PFSK-1 (cell line): ENCODE results near the gene C14orf119.

Source experiments
- FOXP2 ChIP-seq: optimal IDR thresholded peaks from 2 replicates; pipeline ENCODE3; 2011; ENCODE audit warnings: borderline replicate concordance, control low read depth, inconsistent platforms; ENCODE audit not compliant: insufficient read depth; ENCODE audit errors: extremely low read length, extremely low read depth
- POLR2AphosphoS5 ChIP-seq: IDR thresholded peaks from 2 replicates; pipeline ENCODE4 v1.6.1; 2012; ENCODE audit warnings: low read depth, mild to moderate bottlenecking, control low read depth, low read length, moderate library complexity
- SIN3A ChIP-seq: IDR thresholded peaks from 2 replicates; pipeline ENCODE4 v1.6.1; 2012; ENCODE audit warnings: mild to moderate bottlenecking, low read length, moderate library complexity, borderline replicate concordance; ENCODE audit not compliant: insufficient read depth
- TAF1 ChIP-seq: IDR thresholded peaks from 2 replicates; pipeline ENCODE4 v1.6.1; 2012; ENCODE audit warnings: low read length, control low read depth, borderline replicate concordance; ENCODE audit not compliant: insufficient read depth
- TF ChIP-seq, protein P1 (sequence below), 2 experiments: IDR thresholded peaks; 2 replicates each; pipeline versions ENCODE4 v1.6.1 to v1.8.0; 2011 to 2012; ENCODE audit warnings: low read depth in 2 of 2, low read length in 2 of 2, control low read depth in 1 of 2, inconsistent platforms in 1 of 2, mild to moderate bottlenecking in 1 of 2, moderate library complexity in 1 of 2; ENCODE audit not compliant: insufficient read depth in 1 of 2

DNA sequence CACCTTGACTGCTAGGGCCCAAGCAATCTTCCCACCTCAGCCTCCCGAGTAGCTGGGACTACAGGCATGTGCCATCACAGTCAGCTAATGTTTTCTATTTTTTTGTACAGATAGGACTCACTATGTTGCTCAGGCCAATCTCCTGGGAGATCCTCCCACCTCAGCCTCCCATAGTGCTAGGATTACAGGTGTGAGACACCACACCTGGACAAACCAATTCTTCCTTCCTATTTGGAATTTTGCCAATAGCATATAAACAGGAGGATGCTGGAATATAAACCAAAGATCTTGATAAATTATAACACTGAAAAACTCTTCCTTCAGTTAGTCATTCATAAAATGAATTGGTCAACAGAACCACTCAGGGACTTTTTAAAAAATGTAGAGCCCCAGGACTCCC lies 8.7 kb upstream of the C14orf119 start:
- TF ChIP-seq POLR2AphosphoS5 (no peak), TAF1 (no peak), SIN3A (no peak), FOXP2 (no peak)
- TF ChIP-seq, protein P1, sequence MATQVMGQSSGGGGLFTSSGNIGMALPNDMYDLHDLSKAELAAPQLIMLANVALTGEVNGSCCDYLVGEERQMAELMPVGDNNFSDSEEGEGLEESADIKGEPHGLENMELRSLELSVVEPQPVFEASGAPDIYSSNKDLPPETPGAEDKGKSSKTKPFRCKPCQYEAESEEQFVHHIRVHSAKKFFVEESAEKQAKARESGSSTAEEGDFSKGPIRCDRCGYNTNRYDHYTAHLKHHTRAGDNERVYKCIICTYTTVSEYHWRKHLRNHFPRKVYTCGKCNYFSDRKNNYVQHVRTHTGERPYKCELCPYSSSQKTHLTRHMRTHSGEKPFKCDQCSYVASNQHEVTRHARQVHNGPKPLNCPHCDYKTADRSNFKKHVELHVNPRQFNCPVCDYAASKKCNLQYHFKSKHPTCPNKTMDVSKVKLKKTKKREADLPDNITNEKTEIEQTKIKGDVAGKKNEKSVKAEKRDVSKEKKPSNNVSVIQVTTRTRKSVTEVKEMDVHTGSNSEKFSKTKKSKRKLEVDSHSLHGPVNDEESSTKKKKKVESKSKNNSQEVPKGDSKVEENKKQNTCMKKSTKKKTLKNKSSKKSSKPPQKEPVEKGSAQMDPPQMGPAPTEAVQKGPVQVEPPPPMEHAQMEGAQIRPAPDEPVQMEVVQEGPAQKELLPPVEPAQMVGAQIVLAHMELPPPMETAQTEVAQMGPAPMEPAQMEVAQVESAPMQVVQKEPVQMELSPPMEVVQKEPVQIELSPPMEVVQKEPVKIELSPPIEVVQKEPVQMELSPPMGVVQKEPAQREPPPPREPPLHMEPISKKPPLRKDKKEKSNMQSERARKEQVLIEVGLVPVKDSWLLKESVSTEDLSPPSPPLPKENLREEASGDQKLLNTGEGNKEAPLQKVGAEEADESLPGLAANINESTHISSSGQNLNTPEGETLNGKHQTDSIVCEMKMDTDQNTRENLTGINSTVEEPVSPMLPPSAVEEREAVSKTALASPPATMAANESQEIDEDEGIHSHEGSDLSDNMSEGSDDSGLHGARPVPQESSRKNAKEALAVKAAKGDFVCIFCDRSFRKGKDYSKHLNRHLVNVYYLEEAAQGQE (IDR thresholded peaks at IDR 0.05; ENCODE audit: insufficient read depth in 1 of 2, low read depth in 2 of 2, low read length in 2 of 2), result no peak
